ENCODE data around the gene THOC6.
A peak's percentile ranks its signal among the peaks of the same experiment; 100 is the strongest.

THOC6 gene

GRCh38 chr16:3023669-3024478 lies at the start of gene THOC6, which contains the start of gene HCFC1R1:
TSS of gene THOC6 (plus strand) at chr16:3024035. CDS start at chr16:3024327, 292 bp downstream.
TSS of gene HCFC1R1 (minus strand) at chr16:3023942. CDS start at chr16:3023941, 1 bp downstream.
- peak; percentile 92 to 94 for DNase-seq (ENCODE audit: low read depth in 1 of 2, low spot score in 1 of 2)

GRCh38 chr16:2974319-2975056 lies 49.3 kb upstream of the THOC6 start:
- no peak for DNase-seq (ENCODE audit: low read depth in 1 of 2, low spot score in 1 of 2)

- DNase-seq (ENCODE audit: low read depth in 1 of 2, low spot score in 1 of 2) = no peak
Observed at GRCh38 chr16:2975161-2975795, 48.6 kb upstream of the THOC6 start.

GRCh38 chr16:2976201-2976600 lies 47.6 kb upstream of the THOC6 start:
- DNase-seq (ENCODE audit: low read depth in 1 of 2, low spot score in 1 of 2) = no peak

GRCh38 chr16:2976673-2977072 lies 47.2 kb upstream of the THOC6 start:
- no peak for DNase-seq (ENCODE audit: low read depth in 1 of 2, low spot score in 1 of 2)

- DNase-seq (ENCODE audit: low read depth in 1 of 2, low spot score in 1 of 2) = no peak
Observed at GRCh38 chr16:2977440-2977839, 46.4 kb upstream of the THOC6 start.

- no peak for DNase-seq (ENCODE audit: low read depth in 1 of 2, low spot score in 1 of 2)
Observed at GRCh38 chr16:2979669-2980226, 44.1 kb upstream of the THOC6 start.

GRCh38 chr16:2980227-2981176 lies 43.3 kb upstream of the THOC6 start, which contains the start of gene PKMYT1:
TSS of gene PKMYT1 (minus strand) at chr16:2980446. CDS start at chr16:2979657, 789 bp downstream.
- peak; percentile 87 to 96 for DNase-seq (ENCODE audit: low read depth in 1 of 2, low spot score in 1 of 2)

- no peak for DNase-seq (ENCODE audit: low read depth in 1 of 2, low spot score in 1 of 2)
Observed at GRCh38 chr16:2981177-2981898, 42.5 kb upstream of the THOC6 start.

GRCh38 chr16:2981899-2982250 lies 42.0 kb upstream of the THOC6 start:
- no peak for DNase-seq (ENCODE audit: low read depth in 1 of 2, low spot score in 1 of 2)

- DNase-seq (ENCODE audit: low read depth in 1 of 2, low spot score in 1 of 2) = no peak
Observed at GRCh38 chr16:2982402-2982801, 41.4 kb upstream of the THOC6 start.

- DNase-seq (ENCODE audit: low read depth in 1 of 2, low spot score in 1 of 2) = peak; percentile 30 to 62
Observed at GRCh38 chr16:2983706-2984136, 40.1 kb upstream of the THOC6 start.

GRCh38 chr16:2985462-2985861 lies 38.4 kb upstream of the THOC6 start:
- no peak for DNase-seq (ENCODE audit: low read depth in 1 of 2, low spot score in 1 of 2)

- no peak for DNase-seq (ENCODE audit: low read depth in 1 of 2, low spot score in 1 of 2)
Observed at GRCh38 chr16:2985893-2986355, 37.9 kb upstream of the THOC6 start.

- DNase-seq (ENCODE audit: low read depth in 1 of 2, low spot score in 1 of 2) = no peak
Observed at GRCh38 chr16:2986623-2987188, 37.1 kb upstream of the THOC6 start.

- no peak for DNase-seq (ENCODE audit: low read depth in 1 of 2, low spot score in 1 of 2)
Observed at GRCh38 chr16:2987286-2987685, 36.5 kb upstream of the THOC6 start.

GRCh38 chr16:2987833-2988232 lies 36.0 kb upstream of the THOC6 start:
- DNase-seq (ENCODE audit: low read depth in 1 of 2, low spot score in 1 of 2) = no peak

GRCh38 chr16:2988590-2989099 lies 35.2 kb upstream of the THOC6 start:
- DNase-seq (ENCODE audit: low read depth in 1 of 2, low spot score in 1 of 2) = no peak

- no peak for DNase-seq (ENCODE audit: low read depth in 1 of 2, low spot score in 1 of 2)
Observed at GRCh38 chr16:2990891-2991290, 32.9 kb upstream of the THOC6 start.
